ENCODE measurements around the gene PTP4A1.

GRCh38 chr6:63525186-63525878 is 46.9 kb upstream of the PTP4A1 start:
- TF ChIP-seq GATA2 (IDR thresholded peaks at IDR 0.05; ENCODE audit: low read depth, low read length) (no peak), GATA3 (IDR thresholded peaks at IDR 0.05; ENCODE audit: low read depth, low read length) (no peak)

Data from SH-SY5Y (cell line).